ENCODE data around the gene TMEM132C. TPM values are rescaled to one million over a fixed set of nuclear protein-coding genes. Genes with fewer than 3 reads are reported as not detected.

TMEM132C gene
- total RNA-seq, 1 experiment from 2014 or later = not detected

DNA sequence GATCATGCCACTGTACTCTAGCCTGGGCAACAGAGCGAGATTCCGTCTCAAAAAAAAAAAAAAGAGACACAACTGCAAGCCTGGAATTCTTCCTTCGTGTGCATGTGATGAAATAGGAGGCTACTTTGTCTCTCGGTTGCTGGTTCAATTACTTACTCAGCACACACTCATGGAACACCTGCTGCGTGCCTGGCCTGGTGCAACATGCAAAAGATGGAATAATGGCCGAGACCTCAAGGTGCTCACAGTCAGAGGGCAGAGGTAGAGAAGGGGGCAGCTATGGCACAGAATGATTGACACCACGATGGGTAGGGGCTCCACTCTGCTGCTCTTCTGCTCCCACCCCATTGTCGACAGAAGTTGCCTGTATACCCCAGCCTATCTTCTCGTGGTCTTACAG lies 444.5 kb downstream of the TMEM132C start:
- Histone ChIP-seq H3F3A (ENCODE audit: low read length, unreplicated experiment) (no peaks in the 10 kb centered on the region), H3K4me1 (ENCODE audit: insufficient read depth, low read length) (no peaks in the 10 kb centered on the region), H3K79me2 (ENCODE audit: low read length) (no peaks in the 10 kb centered on the region), H2AFZ (ENCODE audit: low read length) (no peak overlapping the region), H3K27me3 (ENCODE audit: low read length) (peaks cover 81% of the 10 kb centered on the region), H3K9me3 (ENCODE audit: low read length) (no peaks in the 10 kb centered on the region), H4K20me1 (ENCODE audit: low read length) (no peaks in the 10 kb centered on the region), H3K27ac (ENCODE audit: low read length) (no peak overlapping the region), H3K36me3 (ENCODE audit: low read depth, low read length) (no peaks in the 10 kb centered on the region), H3K9me2 (replicated peaks; ENCODE audit: low read length) (no peaks in the 10 kb centered on the region), H3K9ac (ENCODE audit: low read length) (no peak overlapping the region), H3K4me2 (ENCODE audit: low read length) (no peak overlapping the region), H3K4me3 (ENCODE audit: low read length) (no peak overlapping the region)
- CTCF ChIA-PET = no interaction called here
- POLR2A ChIA-PET (ENCODE audit: unreplicated experiment) = no interaction called here
- DNase-seq = no peak
- intact Hi-C loops (cut with micrococcal nuclease) = no loop called here
- ATAC-seq = no peak
- no TSS peak for BruUV-seq (replicated peaks)
- TF ChIP-seq, protein P1, sequence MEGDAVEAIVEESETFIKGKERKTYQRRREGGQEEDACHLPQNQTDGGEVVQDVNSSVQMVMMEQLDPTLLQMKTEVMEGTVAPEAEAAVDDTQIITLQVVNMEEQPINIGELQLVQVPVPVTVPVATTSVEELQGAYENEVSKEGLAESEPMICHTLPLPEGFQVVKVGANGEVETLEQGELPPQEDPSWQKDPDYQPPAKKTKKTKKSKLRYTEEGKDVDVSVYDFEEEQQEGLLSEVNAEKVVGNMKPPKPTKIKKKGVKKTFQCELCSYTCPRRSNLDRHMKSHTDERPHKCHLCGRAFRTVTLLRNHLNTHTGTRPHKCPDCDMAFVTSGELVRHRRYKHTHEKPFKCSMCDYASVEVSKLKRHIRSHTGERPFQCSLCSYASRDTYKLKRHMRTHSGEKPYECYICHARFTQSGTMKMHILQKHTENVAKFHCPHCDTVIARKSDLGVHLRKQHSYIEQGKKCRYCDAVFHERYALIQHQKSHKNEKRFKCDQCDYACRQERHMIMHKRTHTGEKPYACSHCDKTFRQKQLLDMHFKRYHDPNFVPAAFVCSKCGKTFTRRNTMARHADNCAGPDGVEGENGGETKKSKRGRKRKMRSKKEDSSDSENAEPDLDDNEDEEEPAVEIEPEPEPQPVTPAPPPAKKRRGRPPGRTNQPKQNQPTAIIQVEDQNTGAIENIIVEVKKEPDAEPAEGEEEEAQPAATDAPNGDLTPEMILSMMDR (conservative IDR thresholded peaks at IDR 0.05; ENCODE audit: low read depth, low read length) = no peak
- TF ChIP-seq EZH2 (IDR thresholded peaks at IDR 0.05; ENCODE audit: low read length, unreplicated experiment) = no peak

DNA sequence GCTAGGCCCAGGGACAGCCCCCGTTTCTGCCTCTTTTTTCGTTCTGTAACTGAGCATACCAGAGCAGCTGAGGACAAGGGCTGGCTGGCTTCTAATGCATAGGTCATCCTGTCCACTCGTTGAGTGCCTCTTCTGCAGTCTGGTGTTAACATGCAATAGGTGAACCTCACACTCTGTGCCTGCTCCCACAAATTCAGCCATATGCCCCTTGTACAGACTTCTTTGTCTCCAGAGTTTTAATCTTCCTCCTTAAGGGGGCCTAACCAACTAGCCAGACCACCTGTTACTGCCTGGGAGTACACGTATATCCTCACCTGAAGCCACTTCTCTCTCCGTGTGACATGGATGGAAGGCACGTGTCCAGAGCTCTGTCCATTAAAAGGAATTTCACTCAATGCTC lies 445.7 kb downstream of the TMEM132C start:
- Histone ChIP-seq H3K79me2 (ENCODE audit: low read length) (no peaks in the 10 kb centered on the region), H3K36me3 (ENCODE audit: low read depth, low read length) (no peaks in the 10 kb centered on the region), H3K4me1 (ENCODE audit: insufficient read depth, low read length) (no peaks in the 10 kb centered on the region), H3K4me3 (ENCODE audit: low read length) (no peak overlapping the region), H4K20me1 (ENCODE audit: low read length) (no peaks in the 10 kb centered on the region), H3K9ac (ENCODE audit: low read length) (no peak overlapping the region), H3F3A (ENCODE audit: low read length, unreplicated experiment) (no peaks in the 10 kb centered on the region), H3K27ac (ENCODE audit: low read length) (no peak overlapping the region), H2AFZ (ENCODE audit: low read length) (no peak overlapping the region), H3K4me2 (ENCODE audit: low read length) (no peak overlapping the region), H3K9me2 (replicated peaks; ENCODE audit: low read length) (no peaks in the 10 kb centered on the region), H3K27me3 (ENCODE audit: low read length) (peaks cover 71% of the 10 kb centered on the region), H3K9me3 (ENCODE audit: low read length) (no peaks in the 10 kb centered on the region)
- ChIA-PET POLR2A (ENCODE audit: unreplicated experiment) (no interaction called here), CTCF (no interaction called here)
- ATAC-seq (no peak), DNase-seq (no peak)
- intact Hi-C loops (cut with micrococcal nuclease) = no loop called here
- TF ChIP-seq, protein P1 (conservative IDR thresholded peaks at IDR 0.05; ENCODE audit: low read depth, low read length) = no peak
- TF ChIP-seq EZH2phosphoT487 (IDR thresholded peaks at IDR 0.05; ENCODE audit: borderline replicate concordance, low read length) (no peak), EZH2 (IDR thresholded peaks at IDR 0.05; ENCODE audit: low read length, unreplicated experiment) (no peak)
- BruUV-seq (replicated peaks) = no TSS peak

DNA sequence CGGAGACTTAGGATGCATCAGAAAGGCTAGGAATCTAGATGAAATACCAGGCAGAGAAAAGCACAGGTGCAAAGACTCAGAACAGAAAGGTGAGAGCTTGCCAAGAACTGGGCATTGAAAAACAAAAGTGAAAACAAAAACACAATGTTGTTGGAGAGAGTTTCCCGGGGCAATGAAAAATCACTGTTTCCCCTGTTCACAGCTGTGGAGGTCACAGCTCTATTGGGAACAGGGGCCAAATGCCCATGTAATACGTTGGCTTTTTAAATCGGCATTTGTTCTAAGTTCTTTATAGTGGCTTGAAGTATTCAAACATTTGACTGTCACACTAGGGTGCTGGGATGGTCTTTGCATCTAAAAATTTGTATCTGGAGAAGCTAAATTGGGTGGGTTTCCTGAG lies 448.5 kb downstream of the TMEM132C start:
- H3K36me3 ChIP-seq (ENCODE audit: low read depth, low read length) = no peaks in the 10 kb centered on the region
- no peak overlapping the region for H3K4me2 ChIP-seq (ENCODE audit: low read length)
- no peaks in the 10 kb centered on the region for H4K20me1 ChIP-seq (ENCODE audit: low read length)
- H3K9me3 ChIP-seq (ENCODE audit: low read length) = no peaks in the 10 kb centered on the region
- H3K9me2 ChIP-seq (replicated peaks; ENCODE audit: low read length) = no peaks in the 10 kb centered on the region
- H3K27ac ChIP-seq (ENCODE audit: low read length) = no peak overlapping the region
- H3K9ac ChIP-seq (ENCODE audit: low read length) = no peak overlapping the region
- H3F3A ChIP-seq (ENCODE audit: low read length, unreplicated experiment) = no peaks in the 10 kb centered on the region
- TF ChIP-seq, protein P1 (conservative IDR thresholded peaks at IDR 0.05; ENCODE audit: low read depth, low read length) = no peak
- TF ChIP-seq EZH2phosphoT487 (IDR thresholded peaks at IDR 0.05; ENCODE audit: borderline replicate concordance, low read length) = no peak
- no peaks in the 10 kb centered on the region for H3K4me1 ChIP-seq (ENCODE audit: insufficient read depth, low read length)
- CTCF ChIA-PET = no interaction called here
- peaks cover 60% of the 10 kb centered on the region for H3K27me3 ChIP-seq (ENCODE audit: low read length)
- POLR2A ChIA-PET (ENCODE audit: unreplicated experiment) = no interaction called here
- no peak for ATAC-seq
- DNase-seq = no peak
- intact Hi-C loops (cut with micrococcal nuclease) = no loop called here
- no TSS peak for BruUV-seq (replicated peaks)
- no peaks in the 10 kb centered on the region for H3K79me2 ChIP-seq (ENCODE audit: low read length)
- no peak overlapping the region for H2AFZ ChIP-seq (ENCODE audit: low read length)
- H3K4me3 ChIP-seq (ENCODE audit: low read length) = no peak overlapping the region
